HFF-Myc (cell line): ENCODE results near the gene KCNQ2.

Source experiments
- DNase-seq: peaks from one replicate; pipeline ENCODE4 v3.0.0-alpha.2; 2011; ENCODE audit warnings: low read depth; ENCODE audit errors: extremely low read depth
- H3K4me3 ChIP-seq: replicated peaks from 2 replicates; pipeline ENCODE4 v1.5.1; 2011; ENCODE audit warnings: low read depth, mild to moderate bottlenecking, control low read depth, low read length
- CTCF ChIP-seq: IDR thresholded peaks from 2 replicates; pipeline ENCODE4 v1.5.1; 2012; ENCODE audit warnings: mild to moderate bottlenecking, low read depth, low read length, control low read depth; ENCODE audit errors: missing control alignments

The KCNQ2 gene

GRCh38 chr20:63469713-63470101 is 2.7 kb downstream of the KCNQ2 start:
- no peak for TF ChIP-seq CTCF
- no peak overlapping the region for H3K4me3 ChIP-seq

GRCh38 chr20:63469019-63469712 is 3.3 kb downstream of the KCNQ2 start:
- H3K4me3 ChIP-seq, result no peak overlapping the region
- no peak for DNase-seq

More at GRCh38 chr20:63469713-63470101, 2.7 kb downstream of the KCNQ2 start:
- DNase-seq, result no peak

GRCh38 chr20:63468421-63468820 is 4.0 kb downstream of the KCNQ2 start:
- DNase-seq, result no peak
- H3K4me3 ChIP-seq, result no peak overlapping the region
- TF ChIP-seq CTCF, result no peak

More at GRCh38 chr20:63469019-63469712, 3.3 kb downstream of the KCNQ2 start:
- TF ChIP-seq CTCF, result no peak

GRCh38 chr20:63467294-63468083 is 5.0 kb downstream of the KCNQ2 start:
- no peak for DNase-seq
- TF ChIP-seq CTCF, result no peak

GRCh38 chr20:63466861-63467260 is 5.6 kb downstream of the KCNQ2 start:
- DNase-seq, result no peak
- H3K4me3 ChIP-seq, result no peak overlapping the region
- TF ChIP-seq CTCF, result no peak

More at GRCh38 chr20:63467294-63468083, 5.0 kb downstream of the KCNQ2 start:
- H3K4me3 ChIP-seq, result no peak overlapping the region

GRCh38 chr20:63466250-63466825 is 6.1 kb downstream of the KCNQ2 start:
- no peak for TF ChIP-seq CTCF
- no peak for DNase-seq
- no peak overlapping the region for H3K4me3 ChIP-seq
